ENCODE measurements around the gene RSPRY1.
"Not testable (repeated sequence)": the region's sequence is repeated elsewhere in the genome, so short reads cannot be mapped to it uniquely, and the experiment has no call there.

Gene RSPRY1

DNA sequence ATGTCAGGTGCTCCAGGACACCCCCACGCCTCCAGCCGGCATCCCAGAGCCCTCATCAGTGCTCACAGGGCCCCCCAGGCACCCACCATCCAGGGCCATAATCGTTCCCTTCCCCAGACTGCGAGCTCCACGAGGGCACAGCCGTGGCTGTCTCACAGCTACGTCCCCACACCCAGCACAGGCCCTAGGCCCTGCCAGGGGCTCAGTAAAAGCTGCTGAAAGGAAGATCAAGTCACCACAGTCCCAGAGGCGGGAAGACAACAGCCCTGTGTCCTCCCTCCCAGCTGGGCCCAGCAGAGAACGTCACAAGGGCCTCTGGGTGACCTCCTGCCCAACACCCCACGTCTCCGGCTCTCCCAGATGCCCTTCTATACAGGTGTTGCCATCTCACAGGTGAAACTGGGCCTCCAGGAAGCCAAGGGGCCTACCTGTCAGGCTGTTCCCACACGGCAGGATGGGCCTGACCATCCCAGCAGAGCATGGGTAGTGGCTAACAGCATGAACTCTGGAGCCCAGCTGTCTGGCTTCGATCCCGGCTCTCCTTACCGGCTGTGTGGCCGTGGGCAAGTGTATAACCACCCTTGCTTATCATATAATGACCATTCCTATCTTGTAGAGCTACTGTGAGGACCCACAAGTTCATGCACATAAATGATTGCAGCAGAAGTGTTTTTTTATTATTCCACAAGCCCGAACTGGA, 76.9 kb downstream of the RSPRY1 start:
- DNase-seq, result no peak
- in situ Hi-C loops (cut with HindIII; ENCODE audit: low pct_ligation_motif_present, low pct_unique_long_range_greater_than_20kb, low sequenced_read_pairs), result no loop called here

DNA sequence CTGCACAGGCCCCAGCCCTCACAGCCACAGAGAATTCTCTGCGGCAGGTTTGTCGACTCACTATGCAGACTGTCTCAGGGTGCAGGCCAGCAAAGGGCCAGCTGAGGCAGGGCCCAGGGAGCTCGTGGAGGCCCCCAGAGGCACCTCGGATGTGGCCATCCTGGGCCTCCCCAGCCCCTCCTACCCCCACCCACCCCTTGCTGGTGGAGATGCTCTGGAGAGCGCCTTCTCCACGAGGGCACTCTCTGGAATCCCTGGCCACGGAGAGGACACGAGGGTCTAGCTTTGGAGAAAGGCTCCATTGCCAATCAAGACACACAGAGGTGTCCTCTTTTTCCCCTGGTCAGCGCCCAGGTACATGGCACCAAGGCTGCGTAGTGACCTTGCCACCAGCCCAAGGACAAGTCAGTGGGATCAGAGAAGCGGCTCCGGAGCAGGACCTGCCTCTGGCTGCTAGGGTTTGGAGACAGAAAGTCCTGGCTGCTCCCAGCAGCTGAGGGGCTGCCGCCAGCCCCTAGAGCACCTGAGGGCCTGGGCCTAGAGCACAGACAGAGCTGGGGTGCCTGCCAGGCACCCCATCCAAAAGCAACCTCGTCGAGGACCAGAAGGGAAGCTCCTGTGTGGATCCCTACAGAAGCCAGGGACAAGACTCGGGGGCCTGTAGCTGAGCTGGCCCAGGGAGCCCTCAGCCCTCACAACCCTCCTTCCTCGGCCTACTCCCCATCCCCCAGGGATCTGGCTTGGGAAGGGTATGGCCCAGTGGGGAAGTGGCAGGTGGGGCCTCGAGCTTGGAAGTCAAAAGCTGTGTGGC, 77.6 kb downstream of the RSPRY1 start:
- DNase-seq, result no peak
- in situ Hi-C loops (cut with HindIII; ENCODE audit: low pct_ligation_motif_present, low pct_unique_long_range_greater_than_20kb, low sequenced_read_pairs), result no loop called here

DNA sequence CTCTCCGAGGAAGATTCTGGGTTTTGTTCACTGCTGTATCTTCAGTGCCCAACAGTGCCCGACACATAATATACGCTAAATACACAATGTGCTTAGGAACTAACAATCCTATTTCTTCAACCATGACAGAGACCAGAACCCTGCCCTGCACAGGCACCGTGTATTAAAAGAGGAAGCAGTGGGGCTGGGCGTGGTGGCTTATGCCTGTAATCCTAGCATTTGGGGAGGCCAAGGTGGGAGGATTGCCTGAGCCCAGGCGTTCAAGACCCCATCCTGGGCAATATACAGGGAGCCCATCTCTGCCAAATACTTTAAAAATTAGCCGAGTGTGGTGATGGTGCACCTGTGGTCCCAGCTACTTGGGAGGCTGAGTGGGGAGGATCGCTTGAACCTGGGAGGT, 78.3 kb downstream of the RSPRY1 start:
- DNase-seq, result no peak
- in situ Hi-C loops (cut with HindIII; ENCODE audit: low pct_ligation_motif_present, low pct_unique_long_range_greater_than_20kb, low sequenced_read_pairs), result no loop called here

DNA sequence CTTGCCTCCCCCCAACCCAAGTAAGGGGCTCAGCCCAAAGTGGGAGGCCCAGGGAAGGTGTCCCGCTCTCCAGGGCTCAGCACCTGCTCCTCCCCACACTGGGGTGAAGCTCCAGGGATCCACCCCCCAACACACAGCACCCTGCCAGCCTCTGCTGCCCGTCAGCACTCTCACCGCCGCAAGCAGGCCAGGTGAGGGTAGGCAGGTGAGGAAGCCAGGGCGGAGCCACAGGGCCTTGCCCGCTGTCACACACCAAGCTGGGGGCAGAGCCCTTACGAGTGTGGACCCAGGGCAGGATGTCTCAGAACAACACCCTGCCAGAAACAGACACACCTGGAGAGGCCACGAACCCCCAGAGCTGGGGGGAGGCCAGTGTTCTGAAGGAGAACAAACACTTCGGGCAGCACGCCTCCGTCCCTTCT, 78.8 kb downstream of the RSPRY1 start:
- in situ Hi-C loops (cut with HindIII; ENCODE audit: low pct_ligation_motif_present, low pct_unique_long_range_greater_than_20kb, low sequenced_read_pairs), result no loop called here

DNA sequence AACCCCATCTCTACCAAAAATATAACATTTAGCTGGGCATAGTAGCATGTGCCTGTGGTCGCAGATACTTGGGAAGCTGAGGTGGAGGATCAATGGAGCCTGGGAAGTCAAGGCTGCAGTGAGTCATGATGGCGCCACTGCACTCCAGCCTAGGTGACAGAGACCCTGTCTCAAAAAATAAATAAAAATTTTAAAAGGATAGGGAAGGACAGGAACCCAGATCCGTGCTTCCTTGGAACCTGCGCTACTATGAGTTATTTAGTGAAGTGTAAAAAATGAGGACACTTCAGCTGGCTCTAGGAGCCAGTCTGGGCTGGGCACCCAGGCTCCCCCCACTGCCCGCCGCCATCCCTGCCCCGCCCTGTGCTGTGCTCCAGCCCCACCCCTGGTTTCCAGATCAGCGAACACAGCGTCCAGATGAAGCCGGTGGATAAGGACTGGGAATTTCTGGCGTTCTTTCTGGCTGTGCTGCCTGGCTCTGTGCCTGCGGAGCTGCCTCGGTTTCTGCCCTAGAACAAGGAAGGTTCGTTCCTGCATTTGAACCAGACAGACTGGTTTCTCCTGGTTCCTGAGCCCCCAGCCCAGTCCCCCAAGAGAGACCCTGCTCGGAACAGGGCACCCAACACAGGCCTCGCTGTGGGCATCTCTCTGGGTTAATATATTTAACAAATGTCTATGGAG, 79.9 kb downstream of the RSPRY1 start:
- DNase-seq, result peak; percentile 92
- in situ Hi-C loops (cut with HindIII; ENCODE audit: low pct_ligation_motif_present, low pct_unique_long_range_greater_than_20kb, low sequenced_read_pairs), result no loop called here

More for the DNA sequence above, 78.8 kb downstream of the RSPRY1 start:
- no peak for DNase-seq

DNA sequence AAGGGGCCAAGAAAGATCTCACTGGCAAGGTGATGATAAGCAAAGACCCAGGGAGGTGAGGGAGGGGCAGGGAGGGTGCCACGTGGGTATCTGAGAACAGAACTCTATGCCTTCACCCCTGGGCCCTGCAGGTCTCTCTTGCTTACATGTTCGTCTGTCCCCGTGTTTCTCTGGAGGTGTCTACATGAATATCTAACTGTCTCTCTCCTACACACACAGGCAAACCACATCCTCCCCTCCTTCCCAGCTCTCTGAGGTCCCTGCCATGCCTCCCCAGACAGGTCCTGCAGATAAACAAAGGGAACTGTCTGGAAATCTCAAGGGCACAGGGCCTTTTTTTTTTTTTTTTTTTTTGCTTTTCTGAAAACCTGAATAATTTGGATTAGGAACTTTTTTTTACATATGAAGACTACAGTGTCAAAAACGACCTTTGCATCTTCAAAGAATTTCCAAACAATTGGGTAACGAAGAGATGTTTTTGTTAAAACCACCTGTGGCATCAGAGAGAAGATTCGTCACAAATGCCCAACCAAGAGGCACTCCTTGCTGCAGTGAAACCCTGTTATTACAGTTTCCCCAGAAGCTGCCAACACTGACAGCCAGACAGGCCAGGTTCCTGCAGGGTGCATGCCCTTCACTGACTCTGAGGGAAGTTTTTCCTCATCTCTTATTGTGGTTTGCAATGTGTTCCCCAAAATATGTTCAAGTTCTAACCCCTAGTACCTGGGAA, 80.6 kb downstream of the RSPRY1 start:
- peak; percentile 30 for DNase-seq
- in situ Hi-C loops (cut with HindIII; ENCODE audit: low pct_ligation_motif_present, low pct_unique_long_range_greater_than_20kb, low sequenced_read_pairs), result no loop called here

DNA sequence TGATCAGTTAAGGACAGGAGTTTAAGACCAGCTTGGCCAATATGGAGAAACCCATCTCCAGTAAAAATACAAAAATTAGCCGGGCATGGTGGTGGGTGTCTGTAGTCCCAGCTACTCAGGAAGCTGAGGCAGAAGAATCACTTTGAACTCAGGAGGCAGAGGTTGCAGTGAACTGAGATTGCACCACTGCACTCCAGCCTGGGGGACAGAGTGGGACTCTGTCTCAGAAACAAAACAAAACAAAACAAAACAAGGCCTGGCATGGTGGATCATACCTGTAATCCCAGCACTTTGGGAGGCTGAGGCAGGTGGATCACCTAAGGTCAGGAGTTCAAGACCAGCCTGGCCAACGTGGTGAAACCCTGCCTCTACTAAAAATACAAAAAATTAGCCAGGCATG, 81.2 kb downstream of the RSPRY1 start:
- DNase-seq; in situ Hi-C loops (cut with HindIII; ENCODE audit: low pct_ligation_motif_present, low pct_unique_long_range_greater_than_20kb, low sequenced_read_pairs): not testable (repeated sequence)

DNA sequence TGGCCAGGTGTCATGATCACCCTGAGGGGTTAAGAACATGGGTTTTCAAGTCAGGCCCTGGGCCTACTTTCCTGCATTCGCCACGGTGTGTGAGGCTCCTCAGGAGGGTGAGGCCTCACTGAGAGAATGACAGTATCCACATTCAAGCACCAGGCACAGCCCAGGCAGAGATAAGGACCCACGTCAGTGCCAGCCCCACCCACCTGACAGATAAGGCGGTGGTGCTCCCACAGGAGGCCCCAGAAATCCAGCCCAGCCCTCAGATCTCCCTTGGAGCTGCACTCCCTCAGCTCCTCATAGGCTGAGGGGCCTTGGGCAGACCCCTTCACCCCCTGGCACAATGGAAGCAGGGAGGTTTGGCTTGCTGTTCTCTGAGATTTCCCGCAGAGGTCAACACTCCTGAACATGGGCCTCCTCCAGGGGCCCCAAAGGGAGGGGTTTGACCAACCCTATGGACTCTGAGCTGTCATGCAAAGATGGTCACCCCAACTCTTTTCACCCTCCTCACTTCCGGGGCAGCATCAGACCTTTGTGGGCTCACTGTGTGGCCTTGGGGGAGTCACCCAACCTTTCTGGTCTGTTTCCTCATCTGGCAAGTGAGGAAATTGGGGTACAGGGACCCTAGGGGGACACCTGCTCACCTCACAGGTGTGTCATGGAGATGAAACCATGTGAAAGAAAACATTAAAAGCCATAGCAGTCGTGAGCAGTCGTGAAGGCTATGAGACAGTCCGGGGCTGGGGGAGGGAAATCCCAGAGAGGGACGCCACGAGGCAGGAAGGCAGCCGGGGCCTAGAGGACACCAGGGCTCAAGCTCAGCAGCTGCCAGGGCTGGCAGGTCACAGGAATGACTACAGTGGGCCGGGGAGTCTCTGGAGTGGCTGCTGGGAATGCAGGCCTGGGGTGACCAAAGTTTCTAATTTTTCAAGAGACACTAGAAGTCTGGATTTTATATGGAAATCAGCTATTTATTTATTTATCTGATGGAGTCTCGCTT, 83.0 kb downstream of the RSPRY1 start:
- in situ Hi-C loops (cut with HindIII; ENCODE audit: low pct_ligation_motif_present, low pct_unique_long_range_greater_than_20kb, low sequenced_read_pairs), result no loop called here
- no peak for DNase-seq

DNA sequence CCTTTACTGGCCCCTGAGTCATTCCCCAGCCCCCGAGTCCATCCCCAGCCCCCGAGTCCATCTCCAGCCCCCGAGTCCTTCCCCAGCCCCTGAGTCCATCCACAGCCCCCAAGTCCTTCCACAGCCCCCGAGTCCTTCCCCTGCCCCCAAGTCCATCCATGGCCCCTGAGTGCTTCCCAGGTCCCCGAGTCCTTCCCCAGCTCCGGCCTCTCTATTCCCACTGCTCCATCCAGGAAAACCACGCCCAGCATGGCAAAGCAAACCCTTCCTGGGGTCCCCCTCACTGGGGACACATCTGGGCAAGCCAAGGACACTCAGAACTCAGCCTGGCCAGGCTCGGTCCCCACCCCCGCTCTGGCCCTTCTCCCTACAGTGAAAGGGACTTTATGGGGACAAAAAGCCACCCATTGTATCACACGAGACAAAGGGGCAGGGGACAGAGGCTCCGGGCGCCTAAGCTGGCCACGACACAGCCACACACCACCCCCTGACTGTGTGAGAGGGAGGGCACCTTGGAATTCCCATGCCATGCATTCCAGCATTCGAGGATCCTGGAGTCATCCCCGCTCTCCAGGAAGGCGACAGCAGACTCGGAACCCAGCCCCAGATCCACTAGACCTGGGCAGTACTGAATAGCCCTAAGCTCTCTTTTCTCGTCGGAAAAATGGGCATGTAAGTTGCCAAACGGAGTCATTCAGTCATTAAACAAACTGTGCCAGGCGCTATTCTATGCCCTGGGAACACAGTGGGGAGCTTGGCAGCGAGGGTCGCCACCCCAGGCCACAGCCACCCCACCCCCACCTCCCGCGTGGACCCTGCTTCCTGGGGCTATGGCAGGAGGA, 84.3 kb downstream of the RSPRY1 start:
- in situ Hi-C loops (cut with HindIII; ENCODE audit: low pct_ligation_motif_present, low pct_unique_long_range_greater_than_20kb, low sequenced_read_pairs), result no loop called here
- DNase-seq, result no peak

DNA sequence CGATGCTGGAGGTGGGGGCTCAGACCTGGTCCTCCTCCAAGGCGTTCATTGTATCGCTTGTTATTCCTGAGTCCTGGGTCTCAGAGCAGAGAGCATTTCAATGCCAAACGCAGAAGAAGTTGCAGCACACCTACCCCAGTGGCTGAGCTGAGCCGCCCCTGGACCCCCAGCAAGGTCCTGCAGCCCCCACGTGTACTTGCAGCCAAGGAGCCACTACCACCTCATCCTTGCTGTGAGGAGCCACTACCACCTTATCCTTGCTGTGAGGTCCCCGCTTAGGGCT, 84.9 kb downstream of the RSPRY1 start:
- in situ Hi-C loops (cut with HindIII; ENCODE audit: low pct_ligation_motif_present, low pct_unique_long_range_greater_than_20kb, low sequenced_read_pairs), result no loop called here
- no peak for DNase-seq

DNA sequence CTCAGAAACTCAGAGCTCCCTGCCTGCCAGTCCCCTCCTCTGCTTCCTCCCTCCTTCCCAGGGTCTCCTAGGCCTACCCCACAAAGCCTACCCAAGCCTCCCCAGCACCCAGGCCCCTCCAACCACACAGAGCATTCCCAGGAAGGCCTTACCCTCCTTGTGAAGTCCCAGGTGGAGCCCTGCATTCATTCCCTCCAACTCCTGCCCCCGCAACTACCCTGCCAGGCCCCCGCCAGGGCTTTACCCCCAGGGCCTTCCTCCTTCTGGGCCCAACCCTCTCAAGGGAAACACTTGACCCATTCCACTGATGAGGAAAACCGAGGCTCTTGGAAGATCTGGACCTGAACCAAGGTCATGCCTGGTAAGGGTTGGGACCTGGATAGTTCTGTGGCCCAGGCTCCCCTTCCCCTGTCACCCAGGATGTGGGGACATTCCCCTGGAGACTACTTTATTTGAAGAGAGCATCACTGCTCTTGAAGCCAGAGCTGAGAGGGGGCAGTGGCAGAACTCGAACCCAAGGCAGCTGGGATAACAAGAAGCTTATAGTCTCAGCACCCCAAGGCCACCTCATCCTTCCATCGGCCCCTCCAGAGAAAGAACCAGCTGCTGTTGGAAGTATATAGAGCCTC, 85.9 kb downstream of the RSPRY1 start:
- in situ Hi-C loops (cut with HindIII; ENCODE audit: low pct_ligation_motif_present, low pct_unique_long_range_greater_than_20kb, low sequenced_read_pairs), result no loop called here
- DNase-seq, result no peak

DNA sequence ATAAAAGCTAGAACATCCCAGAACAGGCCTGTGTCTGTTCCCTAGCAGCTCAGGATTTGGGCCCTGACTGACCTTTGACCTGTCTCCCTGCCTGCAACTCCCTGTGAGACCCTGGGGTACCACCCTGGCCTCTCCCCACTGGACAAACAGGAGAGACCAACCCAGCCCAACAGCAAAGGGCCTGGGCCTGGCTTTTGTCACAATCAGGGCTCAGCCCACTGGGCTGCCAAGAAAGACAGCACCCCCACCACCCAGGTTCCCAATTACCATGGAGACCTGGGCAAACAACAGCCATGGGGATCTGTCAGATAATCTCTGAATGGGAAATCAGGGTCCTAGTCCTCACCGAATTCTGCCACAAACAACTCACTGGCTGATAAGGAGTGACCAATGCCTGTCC, 87.2 kb downstream of the RSPRY1 start:
- no peak for DNase-seq
- in situ Hi-C loops (cut with HindIII; ENCODE audit: low pct_ligation_motif_present, low pct_unique_long_range_greater_than_20kb, low sequenced_read_pairs), result no loop called here

DNA sequence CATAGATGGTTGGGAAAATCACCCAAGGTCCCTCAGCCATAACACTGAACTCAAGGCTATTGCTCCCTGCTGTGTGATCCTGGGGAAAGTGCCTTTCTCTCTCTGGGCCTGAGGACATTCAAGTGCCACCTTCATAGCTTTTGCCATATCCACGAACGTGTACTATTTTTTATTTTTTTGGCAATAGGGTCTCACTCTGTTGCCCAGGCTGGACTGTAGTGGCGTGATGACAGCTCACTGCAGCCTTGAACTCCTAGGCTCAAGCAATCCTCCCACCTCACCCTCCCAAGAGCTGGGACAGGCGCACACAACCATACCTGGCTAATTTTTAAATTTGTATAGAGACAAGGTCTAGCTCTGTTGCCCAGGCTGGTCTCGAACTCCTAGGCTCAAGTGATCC, 87.7 kb downstream of the RSPRY1 start:
- DNase-seq, result no peak
- in situ Hi-C loops (cut with HindIII; ENCODE audit: low pct_ligation_motif_present, low pct_unique_long_range_greater_than_20kb, low sequenced_read_pairs), result no loop called here

DNA sequence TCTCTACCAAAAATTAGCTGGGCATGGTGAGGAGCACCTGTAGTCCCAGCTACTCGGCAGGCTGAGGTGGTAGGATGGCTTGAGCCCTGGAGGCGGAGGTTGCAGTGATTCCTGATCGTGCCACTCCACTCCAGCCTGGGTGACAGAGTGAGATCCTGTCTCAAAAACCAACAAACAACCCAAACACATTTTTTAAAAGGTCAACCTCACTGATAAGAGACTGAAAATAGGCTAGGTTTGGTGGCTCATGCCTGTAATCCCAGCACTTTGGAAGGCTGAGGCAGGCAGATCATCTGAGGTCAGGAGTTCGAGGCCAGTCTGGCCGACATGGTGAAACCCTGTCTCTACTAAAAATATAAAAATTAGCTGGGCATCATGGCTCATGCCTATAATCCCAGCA, 89.8 kb downstream of the RSPRY1 start:
- in situ Hi-C loops (cut with HindIII; ENCODE audit: low pct_ligation_motif_present, low pct_unique_long_range_greater_than_20kb, low sequenced_read_pairs); DNase-seq: not testable (repeated sequence)

DNA sequence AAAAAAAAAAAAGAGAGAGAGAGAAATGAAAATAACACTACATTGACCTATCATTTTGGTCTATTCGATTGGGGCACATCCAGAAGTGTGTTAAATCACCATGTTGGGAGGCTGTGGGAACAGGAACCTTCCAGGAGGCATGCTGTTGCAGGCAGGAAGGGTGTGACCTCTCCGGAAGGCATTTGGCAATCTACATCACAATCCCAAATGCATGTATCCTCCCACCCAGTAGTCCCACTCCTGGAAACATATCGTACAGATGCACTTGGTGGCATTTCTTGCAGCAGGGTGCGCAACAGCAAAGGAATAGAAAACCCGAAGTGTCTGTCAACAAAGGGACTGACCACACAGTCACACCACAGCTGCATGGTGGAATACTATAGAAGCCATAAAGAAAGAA, 90.5 kb downstream of the RSPRY1 start:
- DNase-seq, result no peak
- in situ Hi-C loops (cut with HindIII; ENCODE audit: low pct_ligation_motif_present, low pct_unique_long_range_greater_than_20kb, low sequenced_read_pairs), result no loop called here

DNA sequence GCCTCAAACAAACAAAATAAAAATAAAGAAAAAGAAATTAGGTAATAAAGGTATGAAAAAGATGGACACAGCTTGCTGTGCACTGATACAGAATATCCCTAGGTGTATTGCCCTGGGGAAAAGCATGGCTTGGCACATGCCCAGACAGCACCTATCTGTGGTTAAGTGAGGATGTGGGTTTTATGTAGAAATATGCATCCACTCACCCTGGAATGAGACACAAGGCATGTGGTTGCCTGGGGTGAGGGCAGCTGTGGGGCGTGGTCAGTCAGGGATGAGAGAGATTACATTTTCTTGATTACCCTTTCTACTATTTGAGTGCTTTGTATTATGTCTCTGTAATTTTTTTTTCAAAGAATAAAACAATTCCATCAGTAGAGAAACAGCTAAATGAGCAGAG, 91.5 kb downstream of the RSPRY1 start:
- in situ Hi-C loops (cut with HindIII; ENCODE audit: low pct_ligation_motif_present, low pct_unique_long_range_greater_than_20kb, low sequenced_read_pairs), result no loop called here
- peak; percentile 96 for DNase-seq

DNA sequence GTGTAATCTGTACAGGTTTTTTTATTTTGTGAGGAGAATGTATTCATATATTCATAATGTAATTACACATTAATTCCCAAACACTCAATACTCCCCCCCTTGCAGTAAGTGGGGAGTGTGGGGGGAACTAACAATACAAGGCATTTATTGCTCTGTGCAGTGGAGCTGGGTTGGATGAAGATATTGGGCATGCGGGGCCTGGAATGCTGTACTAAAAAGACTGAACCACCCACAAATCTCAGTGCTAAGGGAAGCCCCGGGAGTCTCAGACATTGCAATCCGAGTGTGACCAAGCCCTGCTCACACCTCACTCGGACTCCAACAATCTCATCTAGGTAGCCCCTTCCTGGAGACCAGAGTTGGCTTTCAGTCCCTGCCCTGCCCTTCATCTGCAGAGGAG, 92.4 kb downstream of the RSPRY1 start:
- in situ Hi-C loops (cut with HindIII; ENCODE audit: low pct_ligation_motif_present, low pct_unique_long_range_greater_than_20kb, low sequenced_read_pairs), result no loop called here
- DNase-seq, result no peak
